ENCODE data around the gene CEP41.

CEP41 gene

DNA sequence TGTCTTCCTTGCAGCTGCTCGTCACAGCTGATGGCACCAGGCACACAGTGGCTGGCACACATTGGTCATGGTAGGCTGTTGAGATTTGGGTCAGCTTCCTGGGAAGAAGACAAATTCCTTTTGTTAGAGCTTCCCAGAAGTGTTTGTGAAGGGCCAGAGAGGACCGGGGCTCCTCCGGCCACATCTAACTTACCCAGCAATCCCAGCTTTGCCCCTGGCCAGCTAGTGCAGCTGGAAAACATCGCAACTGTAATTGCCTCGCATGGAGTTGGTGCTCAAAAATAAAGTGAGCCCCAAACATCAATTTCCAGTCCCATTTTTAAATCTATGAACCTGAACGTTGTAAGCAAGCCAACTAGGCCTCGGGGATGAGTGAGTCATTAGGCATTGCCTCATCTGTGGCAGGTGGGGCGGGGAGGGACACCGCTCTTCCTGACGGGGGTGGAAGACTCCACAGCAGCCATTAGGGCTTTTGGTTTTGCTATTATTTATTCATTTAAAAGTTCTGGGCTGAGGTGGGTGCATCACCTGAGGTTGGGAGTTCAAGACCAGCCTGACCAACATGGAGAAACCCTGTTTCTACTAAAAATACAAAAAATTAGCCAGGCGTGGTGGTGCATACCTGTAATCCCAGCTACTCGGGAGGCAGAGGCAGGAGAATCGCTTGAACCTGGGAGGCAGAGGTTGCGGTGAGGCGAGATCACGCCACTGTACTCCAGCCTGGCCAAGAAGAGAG, 83.8 kb downstream of the CEP41 start:
- peak overlapping the region; percentile 59 to 74 for H3K27ac ChIP-seq (ENCODE audit: low read depth in 2 of 2, low read length in 2 of 2)
- no peaks in the 10 kb centered on the region for H3K36me3 ChIP-seq (ENCODE audit: control insufficient read depth in 2 of 2, insufficient read depth in 2 of 2, low read length in 2 of 2)
- H3K4me1 ChIP-seq (ENCODE audit: control insufficient read depth in 2 of 2, insufficient read depth in 2 of 2, low read length in 2 of 2), result peaks cover 2 to 7% of the 10 kb centered on the region in 2 donors
- H3K27me3 ChIP-seq (ENCODE audit: control insufficient read depth in 2 of 2, insufficient read depth in 2 of 2, low read length in 2 of 2), result no peaks in the 10 kb centered on the region
- no peak overlapping the region for H3K9ac ChIP-seq (ENCODE audit: low read depth in 1 of 2, low read length in 2 of 2)
- peaks cover 0 to 4% of the 10 kb centered on the region in 2 donors for H3K9me3 ChIP-seq (ENCODE audit: control insufficient read depth in 2 of 2, low read length in 2 of 2)
- H3K4me3 ChIP-seq (ENCODE audit: low read length in 2 of 2), result no peak overlapping the region

DNA sequence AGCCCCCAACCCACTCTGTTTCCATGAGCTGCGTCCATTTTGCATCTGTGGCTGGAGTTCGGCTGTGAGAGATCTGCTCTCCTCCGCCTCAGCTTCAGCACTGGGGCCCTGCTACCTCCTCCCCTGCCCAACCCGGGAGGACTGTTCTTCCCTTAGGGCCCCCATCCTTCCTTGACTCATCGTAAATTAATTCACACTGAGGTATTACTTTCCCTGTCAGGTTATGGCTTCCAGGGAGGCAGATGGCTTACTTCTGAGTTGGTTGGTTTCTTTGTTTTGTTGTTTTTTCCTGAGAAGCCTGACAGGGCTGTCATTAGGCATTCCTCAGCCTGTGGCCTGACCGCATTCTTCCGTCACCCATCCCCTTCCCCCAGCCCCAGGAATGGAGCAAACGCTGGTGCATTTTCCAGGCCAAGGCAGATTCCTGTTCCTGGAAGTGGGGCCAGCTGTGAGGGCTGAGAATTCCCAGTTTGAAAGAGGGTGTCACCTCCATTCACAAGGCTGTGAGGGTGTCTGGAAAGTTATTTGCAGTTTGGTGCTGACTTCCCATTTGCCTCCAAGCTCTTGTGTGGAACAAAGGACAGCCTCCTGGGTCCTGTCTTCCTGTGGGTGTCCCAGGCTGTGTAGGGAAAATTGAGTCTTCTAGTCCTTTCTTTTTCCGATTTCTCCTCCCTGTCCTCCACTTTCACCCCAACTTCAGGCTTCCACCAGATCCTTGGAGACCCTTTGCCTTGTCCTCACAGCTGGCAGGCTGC, 84.5 kb downstream of the CEP41 start:
- peaks cover 2 to 13% of the 10 kb centered on the region in 2 donors for H3K4me1 ChIP-seq (ENCODE audit: control insufficient read depth in 2 of 2, insufficient read depth in 2 of 2, low read length in 2 of 2)
- H3K9me3 ChIP-seq (ENCODE audit: control insufficient read depth in 2 of 2, low read length in 2 of 2), result peaks cover 0 to 4% of the 10 kb centered on the region in 2 donors
- no peaks in the 10 kb centered on the region for H3K36me3 ChIP-seq (ENCODE audit: control insufficient read depth in 2 of 2, insufficient read depth in 2 of 2, low read length in 2 of 2)
- H3K27ac ChIP-seq (ENCODE audit: low read depth in 2 of 2, low read length in 2 of 2), result peak overlapping the region; percentile 59 to 74
- H3K9ac ChIP-seq (ENCODE audit: low read depth in 1 of 2, low read length in 2 of 2), result no peak overlapping the region
- no peak overlapping the region for H3K4me3 ChIP-seq (ENCODE audit: low read length in 2 of 2)
- no peaks in the 10 kb centered on the region for H3K27me3 ChIP-seq (ENCODE audit: control insufficient read depth in 2 of 2, insufficient read depth in 2 of 2, low read length in 2 of 2)

DNA sequence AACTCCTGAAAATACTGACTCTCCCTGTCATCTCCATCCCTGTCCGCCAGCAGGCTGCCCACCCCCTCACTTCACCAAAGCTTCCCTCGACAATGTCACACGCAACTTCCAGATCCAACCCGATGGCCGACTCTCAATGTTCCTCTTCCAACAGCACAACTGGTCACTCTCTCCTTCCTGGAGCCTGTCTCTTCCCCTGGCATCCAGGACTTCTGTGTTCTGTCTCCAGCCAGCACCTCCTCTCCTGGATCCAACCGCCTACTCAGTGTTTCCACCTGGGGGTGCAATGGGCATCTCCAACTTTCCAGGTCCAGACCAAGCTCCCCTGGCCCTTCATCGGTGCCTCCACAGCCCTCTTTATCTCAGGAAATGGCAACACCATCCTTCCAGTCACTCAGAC, 87.6 kb downstream of the CEP41 start:
- no peaks in the 10 kb centered on the region for H3K27me3 ChIP-seq (ENCODE audit: control insufficient read depth in 2 of 2, insufficient read depth in 2 of 2, low read length in 2 of 2)
- peaks cover 2 to 13% of the 10 kb centered on the region in 2 donors for H3K4me1 ChIP-seq (ENCODE audit: control insufficient read depth in 2 of 2, insufficient read depth in 2 of 2, low read length in 2 of 2)
- peak overlapping the region; percentile 13 to 25 for H3K27ac ChIP-seq (ENCODE audit: low read depth in 2 of 2, low read length in 2 of 2)
- H3K9ac ChIP-seq (ENCODE audit: low read depth in 1 of 2, low read length in 2 of 2), result no peak overlapping the region
- no peak overlapping the region for H3K4me3 ChIP-seq (ENCODE audit: low read length in 2 of 2)
- no peaks in the 10 kb centered on the region for H3K36me3 ChIP-seq (ENCODE audit: control insufficient read depth in 2 of 2, insufficient read depth in 2 of 2, low read length in 2 of 2)
- H3K9me3 ChIP-seq (ENCODE audit: control insufficient read depth in 2 of 2, low read length in 2 of 2), result no peaks in the 10 kb centered on the region

DNA sequence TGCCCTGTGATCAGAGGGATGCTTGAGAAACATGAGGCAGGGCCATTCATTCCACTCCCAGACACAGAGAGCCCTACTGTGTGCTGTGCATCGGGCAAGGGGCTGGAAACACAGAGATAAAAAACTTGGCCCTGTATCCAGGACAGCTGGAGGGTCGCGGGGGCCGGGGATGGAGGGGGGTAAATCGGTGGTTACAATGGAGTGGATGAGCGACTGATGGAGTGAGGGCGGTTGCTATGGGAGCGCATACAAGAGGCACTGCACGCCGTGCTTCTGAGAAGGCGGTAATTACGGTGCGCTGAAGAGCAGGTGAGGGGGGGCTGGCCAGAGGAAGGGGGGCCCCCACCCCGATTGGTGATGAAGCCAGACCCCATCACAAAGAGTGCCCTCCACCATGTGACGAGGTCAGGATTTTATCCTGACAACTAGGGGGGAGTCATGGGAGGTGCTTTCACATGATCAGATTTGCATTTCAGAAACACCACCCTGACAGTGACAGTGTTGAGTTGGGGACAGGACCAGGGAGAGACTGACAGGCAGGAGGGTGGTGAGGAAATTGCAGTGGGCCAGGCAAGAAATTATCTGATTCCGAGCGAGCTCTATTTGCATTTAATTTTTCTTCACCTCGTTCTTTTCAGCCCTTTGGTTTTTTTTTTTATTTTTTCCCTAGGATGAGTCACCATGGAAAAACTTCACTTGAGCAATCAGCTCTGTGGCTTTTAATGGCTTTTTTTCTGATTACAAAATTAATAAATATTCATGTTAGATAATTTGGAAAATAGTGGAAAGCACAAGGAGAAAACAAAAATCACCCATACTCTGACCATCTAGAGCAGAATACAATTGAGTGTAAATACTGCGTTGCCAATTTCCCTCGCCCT, 88.4 kb downstream of the CEP41 start:
- peak overlapping the region; percentile 28 to 34 for H3K27ac ChIP-seq (ENCODE audit: low read depth in 2 of 2, low read length in 2 of 2)
- H3K9ac ChIP-seq (ENCODE audit: low read depth in 1 of 2, low read length in 2 of 2), result no peak overlapping the region
- H3K4me1 ChIP-seq (ENCODE audit: control insufficient read depth in 2 of 2, insufficient read depth in 2 of 2, low read length in 2 of 2), result peaks cover 2 to 13% of the 10 kb centered on the region in 2 donors
- no peak overlapping the region for H3K4me3 ChIP-seq (ENCODE audit: low read length in 2 of 2)
- no peaks in the 10 kb centered on the region for H3K9me3 ChIP-seq (ENCODE audit: control insufficient read depth in 2 of 2, low read length in 2 of 2)
- H3K27me3 ChIP-seq (ENCODE audit: control insufficient read depth in 2 of 2, insufficient read depth in 2 of 2, low read length in 2 of 2), result no peaks in the 10 kb centered on the region
- no peaks in the 10 kb centered on the region for H3K36me3 ChIP-seq (ENCODE audit: control insufficient read depth in 2 of 2, insufficient read depth in 2 of 2, low read length in 2 of 2)

DNA sequence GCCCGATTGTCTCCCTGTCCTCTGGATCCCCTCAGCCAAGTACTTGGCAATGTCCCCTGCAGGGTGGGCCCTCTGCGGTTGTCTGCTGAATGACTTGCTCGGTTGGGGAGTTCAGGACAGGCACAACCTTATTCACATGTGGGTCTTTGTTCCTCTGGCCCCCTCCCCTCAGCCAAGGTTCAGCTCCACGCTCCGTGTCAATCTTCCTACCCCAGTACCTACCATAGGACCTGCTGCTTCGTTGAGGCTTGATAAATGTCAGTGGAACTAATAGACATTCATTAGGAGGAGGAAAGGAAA, 89.1 kb downstream of the CEP41 start:
- peaks cover 2 to 13% of the 10 kb centered on the region in 2 donors for H3K4me1 ChIP-seq (ENCODE audit: control insufficient read depth in 2 of 2, insufficient read depth in 2 of 2, low read length in 2 of 2)
- H3K9ac ChIP-seq (ENCODE audit: low read depth in 1 of 2, low read length in 2 of 2), result no peak overlapping the region
- no peaks in the 10 kb centered on the region for H3K27me3 ChIP-seq (ENCODE audit: control insufficient read depth in 2 of 2, insufficient read depth in 2 of 2, low read length in 2 of 2)
- peak overlapping the region; percentile 11 to 38 for H3K27ac ChIP-seq (ENCODE audit: low read depth in 2 of 2, low read length in 2 of 2)
- no peaks in the 10 kb centered on the region for H3K9me3 ChIP-seq (ENCODE audit: control insufficient read depth in 2 of 2, low read length in 2 of 2)
- no peaks in the 10 kb centered on the region for H3K36me3 ChIP-seq (ENCODE audit: control insufficient read depth in 2 of 2, insufficient read depth in 2 of 2, low read length in 2 of 2)
- no peak overlapping the region for H3K4me3 ChIP-seq (ENCODE audit: low read length in 2 of 2)

DNA sequence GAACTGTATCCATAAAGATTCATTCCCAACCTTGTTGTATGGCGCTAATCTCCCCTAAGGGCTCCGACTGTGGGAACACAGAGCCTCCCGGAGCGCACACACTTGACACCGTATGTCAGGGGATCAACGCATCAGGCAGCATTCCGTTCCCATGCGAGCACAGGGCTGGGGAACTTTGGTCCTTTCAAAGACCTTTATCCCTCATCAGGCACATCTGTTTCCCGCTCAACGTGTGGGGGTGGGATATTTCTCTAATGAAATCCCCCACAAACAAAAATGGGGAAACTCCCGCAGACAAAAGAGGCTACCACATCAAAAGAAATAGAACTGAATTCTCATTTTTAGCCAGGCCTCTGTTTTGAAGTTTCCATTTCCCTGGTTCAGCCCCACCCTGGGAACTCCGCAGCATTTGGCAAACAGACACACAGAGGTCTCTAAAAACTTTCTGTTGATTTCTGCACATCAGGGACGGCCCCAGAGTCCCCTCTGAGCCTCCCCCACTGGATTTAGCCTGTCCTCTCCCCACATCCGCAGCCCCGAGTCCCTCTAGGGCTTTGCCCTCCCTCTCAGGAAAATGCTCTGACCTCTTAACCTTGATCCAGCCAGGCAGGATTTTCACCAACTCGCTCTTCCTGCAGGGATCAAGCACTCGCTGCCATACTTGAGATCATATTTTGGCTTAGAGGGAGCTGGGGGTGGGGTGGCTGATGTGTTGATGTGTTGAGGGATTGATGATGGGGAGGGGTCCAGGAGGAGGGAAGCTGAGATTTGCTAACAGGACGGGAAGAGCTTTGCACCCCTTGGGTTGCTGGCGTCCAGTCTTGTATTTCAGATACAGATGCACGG, 89.6 kb downstream of the CEP41 start:
- peak overlapping the region in 1 of 2 donors; percentile 38 for H3K27ac ChIP-seq (ENCODE audit: low read depth in 2 of 2, low read length in 2 of 2)
- no peak overlapping the region for H3K9ac ChIP-seq (ENCODE audit: low read depth in 1 of 2, low read length in 2 of 2)
- no peaks in the 10 kb centered on the region for H3K9me3 ChIP-seq (ENCODE audit: control insufficient read depth in 2 of 2, low read length in 2 of 2)
- H3K4me1 ChIP-seq (ENCODE audit: control insufficient read depth in 2 of 2, insufficient read depth in 2 of 2, low read length in 2 of 2), result peaks cover 2 to 9% of the 10 kb centered on the region in 2 donors
- H3K4me3 ChIP-seq (ENCODE audit: low read length in 2 of 2), result no peak overlapping the region
- H3K36me3 ChIP-seq (ENCODE audit: control insufficient read depth in 2 of 2, insufficient read depth in 2 of 2, low read length in 2 of 2), result no peaks in the 10 kb centered on the region
- no peaks in the 10 kb centered on the region for H3K27me3 ChIP-seq (ENCODE audit: control insufficient read depth in 2 of 2, insufficient read depth in 2 of 2, low read length in 2 of 2)

DNA sequence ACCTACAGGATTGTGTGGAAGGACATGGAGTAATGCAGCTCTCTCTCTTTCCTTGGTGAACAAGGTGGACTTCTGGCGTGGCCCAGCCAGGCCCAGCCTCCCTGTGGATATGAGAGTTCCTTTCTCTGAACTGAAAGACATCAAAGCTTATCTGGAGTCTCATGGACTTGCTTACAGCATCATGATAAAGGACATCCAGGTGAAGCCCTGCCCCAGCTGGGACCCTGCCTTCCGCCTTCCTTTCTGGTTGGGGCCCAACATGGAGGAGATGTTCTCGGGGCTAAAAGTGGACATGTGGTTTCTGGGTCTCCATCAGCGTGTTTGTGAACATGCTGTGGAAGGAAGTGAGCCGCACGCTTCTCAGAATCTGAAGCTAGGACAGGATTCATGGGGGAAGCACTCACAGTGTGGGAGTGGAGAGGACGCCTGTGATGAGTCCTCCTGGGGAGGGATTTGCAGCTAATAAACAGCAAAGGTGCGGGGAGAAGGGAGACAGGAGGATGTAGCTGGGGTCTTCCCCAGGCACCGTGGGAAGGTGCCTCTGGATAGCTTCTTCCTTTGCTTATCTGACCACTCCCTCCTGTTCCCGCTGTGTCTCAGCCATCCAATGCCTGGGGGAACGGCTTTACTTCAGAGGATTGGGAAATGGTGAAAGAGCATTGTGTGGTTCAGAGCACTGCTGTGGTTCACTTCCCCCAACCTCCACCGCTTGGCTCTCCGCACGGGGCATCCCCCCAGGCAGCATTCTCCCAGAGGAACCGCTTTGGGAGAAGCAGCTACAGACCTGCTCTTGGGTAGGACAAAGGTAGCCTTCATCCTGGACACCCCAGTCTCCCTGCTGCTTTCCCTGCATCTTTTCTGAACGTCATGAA, 90.7 kb downstream of the CEP41 start:
- H3K9me3 ChIP-seq (ENCODE audit: control insufficient read depth in 2 of 2, low read length in 2 of 2), result no peaks in the 10 kb centered on the region
- H3K27me3 ChIP-seq (ENCODE audit: control insufficient read depth in 2 of 2, insufficient read depth in 2 of 2, low read length in 2 of 2), result no peaks in the 10 kb centered on the region
- no peaks in the 10 kb centered on the region for H3K36me3 ChIP-seq (ENCODE audit: control insufficient read depth in 2 of 2, insufficient read depth in 2 of 2, low read length in 2 of 2)
- no peak overlapping the region for H3K9ac ChIP-seq (ENCODE audit: low read depth in 1 of 2, low read length in 2 of 2)
- no peak overlapping the region for H3K27ac ChIP-seq (ENCODE audit: low read depth in 2 of 2, low read length in 2 of 2)
- no peak overlapping the region for H3K4me3 ChIP-seq (ENCODE audit: low read length in 2 of 2)
- H3K4me1 ChIP-seq (ENCODE audit: control insufficient read depth in 2 of 2, insufficient read depth in 2 of 2, low read length in 2 of 2), result peaks cover 0 to 9% of the 10 kb centered on the region in 2 donors

DNA sequence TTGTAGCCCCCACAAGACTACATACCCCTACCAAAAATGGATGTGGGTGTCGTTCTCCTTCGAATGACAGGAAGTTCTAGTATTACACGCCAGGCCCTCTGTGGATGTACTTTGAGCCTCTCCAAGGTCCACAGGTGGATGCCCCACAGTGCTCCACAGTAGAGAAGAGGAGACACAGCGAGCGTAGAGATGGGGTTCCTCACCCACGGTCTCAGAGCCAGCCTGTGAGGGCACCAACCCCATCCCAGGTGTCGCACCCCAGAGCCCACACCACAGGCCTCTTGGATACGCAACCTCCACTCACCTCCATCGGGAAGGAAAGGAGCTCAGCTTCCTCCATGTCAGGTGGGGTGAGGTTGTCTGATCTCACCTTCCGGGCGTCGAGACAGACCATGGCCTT, 93.9 kb downstream of the CEP41 start:
- H3K4me3 ChIP-seq (ENCODE audit: low read length in 2 of 2), result no peak overlapping the region
- H3K9ac ChIP-seq (ENCODE audit: low read depth in 1 of 2, low read length in 2 of 2), result no peak overlapping the region
- H3K9me3 ChIP-seq (ENCODE audit: control insufficient read depth in 2 of 2, low read length in 2 of 2), result no peaks in the 10 kb centered on the region
- no peak overlapping the region for H3K27ac ChIP-seq (ENCODE audit: low read depth in 2 of 2, low read length in 2 of 2)
- H3K36me3 ChIP-seq (ENCODE audit: control insufficient read depth in 2 of 2, insufficient read depth in 2 of 2, low read length in 2 of 2), result no peaks in the 10 kb centered on the region
- peaks cover 0 to 6% of the 10 kb centered on the region in 2 donors for H3K4me1 ChIP-seq (ENCODE audit: control insufficient read depth in 2 of 2, insufficient read depth in 2 of 2, low read length in 2 of 2)
- no peaks in the 10 kb centered on the region for H3K27me3 ChIP-seq (ENCODE audit: control insufficient read depth in 2 of 2, insufficient read depth in 2 of 2, low read length in 2 of 2)

Measured in mucosa of rectum (tissue), 2 donors.